ENCODE results near the gene CD44.

Gene CD44

GRCh38 chr11:35118906-35119305 is 20.1 kb upstream of the CD44 start:
- no peaks in the 10 kb centered on the region for H3K4me1 ChIP-seq (ENCODE audit: insufficient read depth, low read length, severe bottlenecking)
- H2AFZ ChIP-seq (ENCODE audit: low read length) = no peak overlapping the region
- no peak overlapping the region for H3K27ac ChIP-seq (ENCODE audit: low read depth, low read length, poor library complexity, severe bottlenecking)

DNA sequence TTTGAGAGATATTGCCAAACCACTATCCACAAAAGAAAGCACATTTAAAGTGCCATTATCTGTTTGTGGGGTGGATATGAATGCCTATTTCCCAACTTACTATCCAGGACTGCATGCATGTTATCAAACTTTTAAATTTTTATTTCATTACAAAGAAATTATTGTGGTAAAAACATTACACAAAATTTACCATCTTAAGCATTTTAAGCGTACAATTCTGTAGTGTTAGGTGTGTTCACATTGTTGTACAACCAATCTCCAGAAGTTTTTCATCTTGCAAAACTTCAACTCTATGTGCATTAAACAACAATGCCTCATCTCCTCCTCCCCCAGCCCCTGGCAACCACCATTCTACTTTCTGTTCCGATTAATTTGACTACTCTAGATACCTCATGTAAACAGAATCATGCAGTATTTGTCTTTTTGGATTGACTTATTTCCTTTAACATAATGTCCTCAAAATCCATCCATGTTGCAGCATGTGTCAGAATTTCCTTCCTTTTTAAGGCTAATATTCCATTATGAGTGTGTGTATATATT is 17.6 kb upstream of the CD44 start:
- Histone ChIP-seq H3K4me3 (ENCODE audit: low read depth, low read length, poor library complexity, severe bottlenecking) (no peak overlapping the region), H3K79me2 (ENCODE audit: insufficient read depth, low read length) (no peaks in the 10 kb centered on the region), H3F3A (ENCODE audit: insufficient read depth, low read length) (no peaks in the 10 kb centered on the region)

More at GRCh38 chr11:35118906-35119305, 20.1 kb upstream of the CD44 start:
- H3K4me2 ChIP-seq (ENCODE audit: low read length) = no peak overlapping the region
- H3K79me2 ChIP-seq (ENCODE audit: insufficient read depth, low read length) = no peaks in the 10 kb centered on the region
- no peak for TF ChIP-seq EZH2 (IDR thresholded peaks at IDR 0.05; ENCODE audit: borderline replicate concordance, low read length)
- no peak for TF ChIP-seq CTCF (IDR thresholded peaks at IDR 0.05; ENCODE audit: low read length)
- no peaks in the 10 kb centered on the region for H3K9me2 ChIP-seq (ENCODE audit: low read depth, low read length)
- no peaks in the 10 kb centered on the region for H3K9me3 ChIP-seq (ENCODE audit: low read length)
- no peaks in the 10 kb centered on the region for H3F3A ChIP-seq (ENCODE audit: insufficient read depth, low read length)
- no peak overlapping the region for H3K9ac ChIP-seq (ENCODE audit: low read length)
- no peak overlapping the region for H3K4me3 ChIP-seq (ENCODE audit: low read depth, low read length, poor library complexity, severe bottlenecking)
- H3K36me3 ChIP-seq (ENCODE audit: insufficient read depth, low read length) = no peaks in the 10 kb centered on the region
- H4K20me1 ChIP-seq (ENCODE audit: insufficient read depth, low read length) = no peaks in the 10 kb centered on the region
- no peaks in the 10 kb centered on the region for H3K27me3 ChIP-seq (ENCODE audit: insufficient read depth, low read length)

DNA sequence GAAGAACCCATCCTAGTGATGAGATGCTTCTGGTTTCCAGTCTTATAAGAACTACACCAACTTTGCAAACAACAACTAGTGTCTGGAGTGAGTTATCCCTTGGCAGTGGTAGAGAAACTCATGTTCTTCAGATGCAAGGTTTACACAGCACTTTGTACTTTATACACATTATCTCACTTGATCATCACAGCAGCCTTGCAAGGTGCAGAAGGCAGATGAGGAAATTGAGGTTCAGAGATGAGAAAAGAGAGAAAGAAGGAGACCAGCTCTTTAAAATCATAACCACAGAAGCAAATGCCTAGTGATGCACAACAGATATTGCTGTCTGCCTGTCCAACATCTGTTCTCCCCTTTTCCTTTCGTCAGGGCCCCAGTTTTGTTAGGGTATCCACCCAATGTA is 16.7 kb upstream of the CD44 start:
- Histone ChIP-seq H3K79me2 (ENCODE audit: insufficient read depth, low read length) (no peaks in the 10 kb centered on the region), H3K9me3 (ENCODE audit: low read length) (no peaks in the 10 kb centered on the region), H3K9me2 (ENCODE audit: low read depth, low read length) (no peaks in the 10 kb centered on the region), H3K27ac (ENCODE audit: low read depth, low read length, poor library complexity, severe bottlenecking) (no peak overlapping the region), H3K4me2 (ENCODE audit: low read length) (no peak overlapping the region), H3K27me3 (ENCODE audit: insufficient read depth, low read length) (no peaks in the 10 kb centered on the region), H2AFZ (ENCODE audit: low read length) (no peak overlapping the region), H3F3A (ENCODE audit: insufficient read depth, low read length) (no peaks in the 10 kb centered on the region), H4K20me1 (ENCODE audit: insufficient read depth, low read length) (no peaks in the 10 kb centered on the region), H3K4me3 (ENCODE audit: low read depth, low read length, poor library complexity, severe bottlenecking) (no peak overlapping the region), H3K4me1 (ENCODE audit: insufficient read depth, low read length, severe bottlenecking) (no peaks in the 10 kb centered on the region), H3K9ac (ENCODE audit: low read length) (no peak overlapping the region), H3K36me3 (ENCODE audit: insufficient read depth, low read length) (no peaks in the 10 kb centered on the region)
- TF ChIP-seq EZH2 (IDR thresholded peaks at IDR 0.05; ENCODE audit: borderline replicate concordance, low read length) = no peak
- TF ChIP-seq CTCF (IDR thresholded peaks at IDR 0.05; ENCODE audit: low read length) = no peak

More for the DNA sequence above, 17.6 kb upstream of the CD44 start:
- Histone ChIP-seq H3K4me1 (ENCODE audit: insufficient read depth, low read length, severe bottlenecking) (no peaks in the 10 kb centered on the region), H3K27me3 (ENCODE audit: insufficient read depth, low read length) (no peaks in the 10 kb centered on the region), H3K36me3 (ENCODE audit: insufficient read depth, low read length) (no peaks in the 10 kb centered on the region), H3K4me2 (ENCODE audit: low read length) (no peak overlapping the region), H2AFZ (ENCODE audit: low read length) (no peak overlapping the region), H3K9me3 (ENCODE audit: low read length) (no peaks in the 10 kb centered on the region), H3K27ac (ENCODE audit: low read depth, low read length, poor library complexity, severe bottlenecking) (no peak overlapping the region), H3K9ac (ENCODE audit: low read length) (no peak overlapping the region), H3K9me2 (ENCODE audit: low read depth, low read length) (no peaks in the 10 kb centered on the region), H4K20me1 (ENCODE audit: insufficient read depth, low read length) (no peaks in the 10 kb centered on the region)
- TF ChIP-seq EZH2 (IDR thresholded peaks at IDR 0.05; ENCODE audit: borderline replicate concordance, low read length) (no peak), CTCF (IDR thresholded peaks at IDR 0.05; ENCODE audit: low read length) (no peak)
